ENCODE data around the gene FBXO2.

FBXO2 gene

GRCh38 chr1:11674488-11674887 lies 20.3 kb upstream of the FBXO2 start:
- TF ChIP-seq CTCF (IDR thresholded peaks at IDR 0.05; ENCODE audit: borderline replicate concordance, control extremely low read depth, extremely low read depth, insufficient read depth, missing control alignments), result no peak
- in situ Hi-C loops (cut with MboI; ENCODE audit: low sequenced_read_pairs, unreplicated experiment), result no loop called here
- no peak for DNase-seq (ENCODE audit: low spot score)

- in situ Hi-C loops (cut with MboI; ENCODE audit: low sequenced_read_pairs, unreplicated experiment), result no loop called here
- TF ChIP-seq CTCF (IDR thresholded peaks at IDR 0.05; ENCODE audit: borderline replicate concordance, control extremely low read depth, extremely low read depth, insufficient read depth, missing control alignments), result no peak
- no peak for DNase-seq (ENCODE audit: low spot score)
Observed at GRCh38 chr1:11673089-11673769, 19.0 kb upstream of the FBXO2 start.

GRCh38 chr1:11671544-11672286 lies 17.5 kb upstream of the FBXO2 start:
- in situ Hi-C loops (cut with MboI; ENCODE audit: low sequenced_read_pairs, unreplicated experiment), result no loop called here
- DNase-seq (ENCODE audit: low spot score), result no peak
- no peak for TF ChIP-seq CTCF (IDR thresholded peaks at IDR 0.05; ENCODE audit: borderline replicate concordance, control extremely low read depth, extremely low read depth, insufficient read depth, missing control alignments)

- TF ChIP-seq CTCF (IDR thresholded peaks at IDR 0.05; ENCODE audit: borderline replicate concordance, control extremely low read depth, extremely low read depth, insufficient read depth, missing control alignments), result no peak
- no peak for DNase-seq (ENCODE audit: low spot score)
- in situ Hi-C loops (cut with MboI; ENCODE audit: low sequenced_read_pairs, unreplicated experiment), result no loop called here
Observed at GRCh38 chr1:11671205-11671543, 16.9 kb upstream of the FBXO2 start.

GRCh38 chr1:11670747-11671146 lies 16.5 kb upstream of the FBXO2 start:
- in situ Hi-C loops (cut with MboI; ENCODE audit: low sequenced_read_pairs, unreplicated experiment), result no loop called here
- TF ChIP-seq CTCF (IDR thresholded peaks at IDR 0.05; ENCODE audit: borderline replicate concordance, control extremely low read depth, extremely low read depth, insufficient read depth, missing control alignments), result no peak
- no peak for DNase-seq (ENCODE audit: low spot score)

GRCh38 chr1:11668516-11668915 lies 14.3 kb upstream of the FBXO2 start:
- DNase-seq (ENCODE audit: low spot score), result no peak
- no peak for TF ChIP-seq CTCF (IDR thresholded peaks at IDR 0.05; ENCODE audit: borderline replicate concordance, control extremely low read depth, extremely low read depth, insufficient read depth, missing control alignments)
- in situ Hi-C loops (cut with MboI; ENCODE audit: low sequenced_read_pairs, unreplicated experiment), result no loop called here

All from GM13976 (cell line).